Glutamatergic neuron (in vitro differentiated cells): Measurements from ENCODE around the gene CD300A. TPM values are rescaled to one million over a fixed set of nuclear protein-coding genes. Genes with fewer than 3 reads are reported as not detected.
"Not testable (repeated sequence)": the region's sequence is repeated elsewhere in the genome, so short reads cannot be mapped to it uniquely, and the experiment has no call there.

ENCODE experiments used
- DNase-seq: peaks from one replicate; pipeline ENCODE4 v3.0.0; 2022
- H3K27ac Mint-ChIP-seq: one replicate; pipeline ENCODE4 v1.8.0; 2020; ENCODE audit warnings: mild to moderate bottlenecking, mixed read lengths, inconsistent platforms; ENCODE audit not compliant: unreplicated experiment
- H3K27me3 Mint-ChIP-seq: one replicate; pipeline ENCODE4 v1.8.0; 2020; ENCODE audit warnings: mild to moderate bottlenecking, moderate library complexity, mixed read lengths, inconsistent platforms; ENCODE audit not compliant: unreplicated experiment
- H3K36me3 Mint-ChIP-seq: one replicate; pipeline ENCODE4 v1.8.0; 2020; ENCODE audit warnings: mild to moderate bottlenecking, mixed read lengths, inconsistent platforms; ENCODE audit not compliant: unreplicated experiment
- H3K4me1 Mint-ChIP-seq: one replicate; pipeline ENCODE4 v1.8.0; 2020; ENCODE audit warnings: mild to moderate bottlenecking, low read depth, mixed read lengths, inconsistent platforms; ENCODE audit not compliant: unreplicated experiment
- H3K4me3 Mint-ChIP-seq: one replicate; pipeline ENCODE4 v1.8.0; 2020; ENCODE audit warnings: mild to moderate bottlenecking, mixed read lengths, inconsistent platforms; ENCODE audit not compliant: unreplicated experiment
- H3K9me3 Mint-ChIP-seq: one replicate; pipeline ENCODE4 v1.8.0; 2020; ENCODE audit warnings: mild to moderate bottlenecking, moderate library complexity, mixed read lengths, inconsistent platforms; ENCODE audit not compliant: unreplicated experiment
- CTCF ChIP-seq: fragments of 200-600 bp; sonication (generic); IDR thresholded peaks from one replicate; pipeline ENCODE4 v1.5.0; 2021; ENCODE audit not compliant: partially characterized antibody, unreplicated experiment
- total RNA-seq: library from RNA; stranded (reverse); fragmentation: NEBNext Ultra II Directional; extraction: Animal tissue kit (Norgen Biotek cat#: 25700); gene quantifications from one replicate; pipeline ENCODE4 v1.2.1, GENCODE V29; 2021; ENCODE audit not compliant: unreplicated experiment

Gene CD300A
- total RNA-seq, 1 donor from 2014 or later = 0.25 TPM

DNA sequence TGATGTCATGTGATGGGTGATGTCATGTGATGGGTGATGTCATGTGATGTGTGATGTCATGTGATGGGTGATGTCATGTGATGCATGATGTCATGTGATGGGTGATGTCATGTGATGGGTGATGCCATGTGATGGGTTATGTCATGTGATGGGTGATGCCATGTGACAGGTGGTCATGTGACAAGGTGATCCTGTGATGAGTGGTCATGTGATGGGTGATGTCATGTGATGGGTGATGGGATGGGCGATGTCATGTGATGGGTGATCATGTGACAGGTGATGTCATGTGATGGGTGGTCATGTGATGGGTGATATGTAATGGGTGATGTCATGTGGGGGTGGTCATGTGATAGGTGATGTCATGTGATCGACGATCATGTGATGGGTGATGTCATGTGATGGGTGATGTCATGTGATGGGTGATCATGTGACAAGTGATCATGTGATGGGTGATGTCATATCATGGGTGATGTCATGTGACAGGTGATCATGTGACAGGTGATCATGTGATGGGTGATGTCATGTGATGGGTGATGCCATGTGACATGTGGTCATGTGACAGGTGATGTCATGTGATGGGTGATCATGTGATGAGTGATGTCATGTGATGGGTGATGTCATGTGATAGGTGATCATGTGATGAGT, 47.7 kb downstream of the CD300A start:
- H3K27ac Mint-ChIP-seq = peak overlapping the region; percentile 94
- peaks cover 13% of the 10 kb centered on the region for H3K9me3 Mint-ChIP-seq
- H3K27me3 Mint-ChIP-seq = peaks cover 12% of the 10 kb centered on the region
- peak overlapping the region; percentile 53 for H3K4me3 Mint-ChIP-seq
- TF ChIP-seq CTCF = no peak
- DNase-seq = peak; percentile 54
- peaks cover 16% of the 10 kb centered on the region for H3K36me3 Mint-ChIP-seq
- peaks cover 8% of the 10 kb centered on the region for H3K4me1 Mint-ChIP-seq

DNA sequence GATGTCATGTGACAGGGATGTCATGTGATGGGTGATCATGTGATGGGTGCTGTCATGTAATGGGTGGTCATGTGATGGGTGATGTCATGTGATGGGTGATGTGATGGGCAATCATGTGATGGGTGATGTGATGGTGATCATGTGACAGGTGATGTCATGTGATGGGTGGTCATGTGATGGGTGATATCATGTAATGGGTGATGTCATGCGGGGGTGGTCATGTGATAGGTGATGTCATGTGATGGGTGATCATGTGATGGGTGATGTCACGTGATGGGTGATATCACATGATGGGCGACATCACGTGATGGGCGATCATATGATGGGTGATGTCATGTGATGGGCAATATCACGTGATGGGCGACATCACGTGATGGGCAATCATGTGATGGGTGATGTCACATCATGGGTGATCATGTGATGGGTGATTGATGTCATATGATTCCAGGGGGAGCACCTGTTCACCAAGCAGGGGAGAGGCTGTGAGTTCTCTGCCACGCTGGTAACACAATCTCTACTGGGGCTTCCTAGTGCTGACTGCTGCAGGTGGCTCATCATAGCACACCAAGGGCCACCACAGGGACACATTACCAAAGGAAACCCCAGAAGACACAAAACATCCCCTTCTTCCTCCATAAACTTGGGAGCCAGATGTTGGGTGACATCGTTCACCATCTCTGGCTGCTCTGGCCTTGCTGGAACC, 48.3 kb downstream of the CD300A start:
- DNase-seq = no peak
- peaks cover 8% of the 10 kb centered on the region for H3K4me1 Mint-ChIP-seq
- peaks cover 12% of the 10 kb centered on the region for H3K27me3 Mint-ChIP-seq
- H3K4me3 Mint-ChIP-seq = no peak overlapping the region
- peaks cover 17% of the 10 kb centered on the region for H3K36me3 Mint-ChIP-seq
- peaks cover 16% of the 10 kb centered on the region for H3K9me3 Mint-ChIP-seq
- TF ChIP-seq CTCF = no peak
- peak overlapping the region; percentile 94 for H3K27ac Mint-ChIP-seq

DNA sequence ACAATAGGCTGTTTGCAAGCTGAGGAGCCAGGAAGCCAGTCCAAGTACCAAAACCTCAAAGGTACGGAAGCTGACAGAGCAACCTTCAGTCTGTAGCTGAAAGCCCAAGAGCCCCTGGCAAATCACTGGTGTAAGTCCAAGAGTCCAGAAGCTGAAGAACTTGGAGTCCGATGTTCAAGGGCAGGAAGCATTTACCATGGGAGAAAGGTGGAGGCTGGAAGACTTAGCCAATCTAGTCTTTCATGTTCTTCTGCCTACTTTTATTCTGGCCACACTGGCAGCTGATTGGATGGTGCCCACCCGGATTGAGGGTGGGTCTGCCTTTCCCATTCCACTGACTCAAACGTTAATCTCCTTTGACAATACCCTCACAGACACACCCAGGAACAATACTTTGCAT, 49.5 kb downstream of the CD300A start:
- Mint-ChIP-seq H3K9me3 (peaks cover 18% of the 10 kb centered on the region), H3K27me3 (peaks cover 12% of the 10 kb centered on the region), H3K4me1 (peaks cover 8% of the 10 kb centered on the region), H3K4me3 (no peak overlapping the region), H3K36me3 (peaks cover 25% of the 10 kb centered on the region), H3K27ac (no peak overlapping the region)
- no peak for TF ChIP-seq CTCF
- DNase-seq = no peak

DNA sequence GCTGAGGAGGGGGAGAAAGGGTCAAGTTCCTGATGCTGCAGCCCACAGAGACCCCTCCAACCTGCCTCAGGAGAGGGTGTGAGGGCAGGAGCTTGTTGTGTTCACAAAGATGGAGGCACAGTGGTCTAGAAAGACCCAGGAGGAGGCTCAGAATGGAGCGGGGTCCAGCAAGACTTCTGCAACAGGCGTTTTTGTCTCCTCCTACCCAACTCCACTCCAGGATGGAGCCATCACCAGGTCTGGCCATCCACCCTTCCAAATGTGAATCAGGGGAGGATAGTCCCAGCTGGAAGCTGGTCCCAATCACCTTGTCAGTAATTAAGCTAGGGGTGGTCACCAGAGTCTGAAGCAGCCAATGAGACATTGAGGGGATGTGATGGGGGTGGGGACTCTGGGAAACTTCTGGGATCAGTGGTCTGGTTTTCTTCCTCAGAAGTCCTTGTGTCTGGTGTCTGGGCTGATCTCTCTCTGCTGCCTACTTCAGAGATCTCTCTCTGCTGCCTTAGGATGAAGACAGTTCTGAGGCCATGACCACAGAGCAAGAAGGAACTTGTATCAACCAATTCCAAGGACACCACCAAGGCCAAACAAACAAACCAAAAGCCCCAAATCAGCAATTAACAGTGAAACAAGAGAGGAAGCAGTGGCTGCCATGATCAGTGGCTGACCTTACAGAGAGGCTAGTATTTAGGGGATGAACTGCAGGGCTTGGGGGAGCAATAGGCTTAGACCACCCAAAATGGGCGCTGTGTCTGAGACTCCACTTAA, 50.3 kb downstream of the CD300A start:
- H3K4me3 Mint-ChIP-seq = no peak overlapping the region
- H3K27ac Mint-ChIP-seq = no peak overlapping the region
- peaks cover 18% of the 10 kb centered on the region for H3K9me3 Mint-ChIP-seq
- peaks cover 27% of the 10 kb centered on the region for H3K36me3 Mint-ChIP-seq
- no peak for TF ChIP-seq CTCF
- H3K4me1 Mint-ChIP-seq = peaks cover 8% of the 10 kb centered on the region
- DNase-seq = no peak
- peaks cover 12% of the 10 kb centered on the region for H3K27me3 Mint-ChIP-seq

- H3K4me3 Mint-ChIP-seq, DNase-seq, H3K27ac Mint-ChIP-seq, H3K4me1 Mint-ChIP-seq: not testable (repeated sequence)
- Mint-ChIP-seq H3K36me3 (peaks cover 27% of the 10 kb centered on the region), H3K27me3 (peaks cover 13% of the 10 kb centered on the region), H3K9me3 (peaks cover 18% of the 10 kb centered on the region)
These were observed 52.1 kb downstream of the CD300A start for GRCh38 chr17:74518413-74518981.
